ENCODE data around the gene EPM2AIP1.
"Not testable (repeated sequence)": the region's sequence is repeated elsewhere in the genome, so short reads cannot be mapped to it uniquely, and the experiment has no call there.

Gene EPM2AIP1

DNA sequence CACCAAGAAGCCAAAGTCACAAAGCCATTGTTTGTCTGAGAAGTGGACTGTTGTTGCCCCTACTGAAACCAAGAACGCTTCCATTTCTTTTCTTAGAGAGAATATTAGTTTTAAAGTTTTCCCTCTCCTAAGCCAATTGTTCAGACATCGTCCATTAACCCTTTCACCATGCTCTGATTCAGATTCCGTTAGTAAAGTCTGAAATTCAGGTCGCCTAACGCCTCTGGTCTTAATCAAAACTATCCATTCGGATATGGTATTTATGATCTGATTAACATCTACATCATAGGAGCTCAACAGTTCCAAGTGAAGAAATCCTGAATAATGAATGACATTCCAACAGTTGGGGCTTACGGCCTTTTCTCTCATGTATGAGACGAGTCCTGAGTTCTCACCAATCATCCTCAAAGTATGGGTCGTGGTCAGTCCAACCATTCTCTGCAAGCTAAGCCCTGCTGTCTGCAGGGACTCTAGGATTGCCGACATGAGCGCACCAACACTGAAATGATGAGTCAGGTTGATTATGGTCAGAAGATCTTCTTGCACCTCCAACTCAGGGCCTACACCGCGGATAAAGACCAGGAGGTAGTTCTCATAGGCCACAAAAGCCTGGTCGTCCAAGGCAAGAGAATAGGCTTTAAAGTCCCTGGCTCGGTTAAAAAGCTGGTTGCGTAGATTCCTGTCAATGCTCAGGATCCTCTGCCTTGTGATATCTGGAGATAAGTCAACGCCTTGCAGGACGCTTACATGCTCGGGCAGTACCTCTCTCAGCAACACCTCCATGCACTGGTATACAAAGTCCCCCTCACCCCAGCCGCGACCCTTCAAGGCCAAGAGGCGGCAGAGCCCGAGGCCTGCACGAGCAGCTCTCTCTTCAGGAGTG is 767 bp downstream of the EPM2AIP1 start:
- no peak for DNase-seq

DNA sequence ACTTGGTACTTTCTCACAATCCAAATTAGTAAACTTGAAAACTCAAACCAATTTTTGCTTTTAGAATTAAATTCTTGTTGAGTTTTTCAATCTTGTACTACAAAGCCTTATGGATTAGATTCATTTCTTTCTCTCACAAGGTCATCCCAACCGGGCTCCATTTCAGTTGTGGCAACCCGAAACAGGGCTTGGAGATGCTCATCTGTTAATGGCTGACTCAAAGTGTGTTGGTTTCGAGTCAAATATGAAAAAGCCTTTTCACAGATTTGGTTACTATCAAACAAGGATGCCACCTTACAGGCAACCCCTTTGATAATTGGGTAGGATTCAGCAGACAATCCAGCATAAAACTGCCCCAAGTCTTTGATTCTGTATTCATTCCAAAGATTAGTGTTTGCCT is 1.8 kb downstream of the EPM2AIP1 start:
- DNase-seq: no peak

DNA sequence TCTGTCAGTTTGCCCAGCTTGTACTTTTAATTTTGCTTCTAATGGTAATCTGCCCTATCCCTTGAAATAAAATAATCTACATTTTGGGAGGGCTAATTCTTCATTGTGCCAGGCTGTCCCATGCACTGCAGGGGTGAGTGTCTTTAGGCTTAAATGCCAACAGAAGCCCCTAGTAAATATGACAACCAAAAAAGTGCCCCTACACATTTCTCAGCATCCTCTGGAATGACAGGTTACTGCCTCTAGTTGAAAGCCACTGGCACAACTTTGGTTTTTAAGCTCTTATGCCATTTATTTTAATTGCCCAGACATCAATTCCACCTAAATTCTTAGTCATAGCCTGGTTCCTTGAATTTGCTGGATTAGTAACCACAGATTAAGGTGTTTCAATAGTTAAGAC is 3.4 kb downstream of the EPM2AIP1 start:
- no peak for DNase-seq

DNA sequence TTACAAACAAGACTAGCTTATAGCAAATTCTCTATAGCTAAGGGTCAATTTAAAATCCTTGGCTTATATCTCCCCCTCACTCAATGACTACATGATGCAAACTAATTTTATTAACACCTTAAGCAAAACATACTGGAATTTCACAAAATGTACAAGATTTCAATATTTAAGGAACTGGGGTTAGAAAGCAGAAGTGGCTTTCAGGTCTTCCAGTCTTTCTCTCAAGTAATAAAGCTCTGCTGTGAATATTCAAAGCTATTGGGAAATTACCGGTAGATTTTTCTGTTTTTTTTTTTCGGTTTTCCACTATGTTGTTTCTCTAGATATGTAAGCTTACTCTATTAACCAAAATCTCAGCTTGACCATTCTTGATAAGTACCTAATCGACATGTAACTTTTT is 3.9 kb downstream of the EPM2AIP1 start:
- no peak for DNase-seq

DNA sequence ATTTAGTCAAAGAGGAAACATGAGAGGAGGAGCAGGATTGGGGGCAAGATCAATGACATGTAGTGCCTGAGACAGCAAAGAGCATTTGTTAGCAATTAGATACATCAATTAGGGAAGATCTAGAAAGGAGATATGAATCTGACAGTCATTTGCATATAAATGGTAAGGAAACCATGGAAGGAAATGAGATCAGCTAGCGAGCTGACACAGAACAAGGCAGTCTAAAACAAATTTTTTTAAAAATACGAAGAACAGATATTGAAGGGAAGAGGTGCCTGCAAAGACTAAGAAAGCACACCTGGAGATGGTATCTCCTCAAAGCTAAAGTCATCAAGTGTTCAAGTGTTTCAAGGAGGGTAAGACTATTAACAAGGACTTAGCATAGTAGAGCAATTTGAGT is 4.6 kb downstream of the EPM2AIP1 start:
- DNase-seq: no peak

DNA sequence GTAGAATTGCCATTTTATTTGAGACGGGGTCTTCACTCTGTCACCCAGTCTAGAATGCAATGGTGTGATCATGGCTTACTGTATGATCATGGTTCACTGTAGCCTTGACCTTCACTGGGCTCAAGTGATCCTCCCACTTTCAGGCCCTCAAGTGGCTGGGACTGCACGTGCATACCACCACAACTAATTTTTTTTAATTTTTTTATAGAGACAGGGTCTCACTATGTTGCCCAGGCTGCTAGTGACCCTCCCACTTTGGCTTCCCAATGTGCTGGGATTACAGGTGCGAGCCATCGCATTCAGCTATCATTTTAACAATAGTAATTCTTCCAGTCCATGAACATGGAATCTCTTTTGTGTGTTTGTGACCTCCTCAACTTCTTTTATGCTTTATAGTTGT is 11.9 kb downstream of the EPM2AIP1 start:
- no peak for DNase-seq

DNA sequence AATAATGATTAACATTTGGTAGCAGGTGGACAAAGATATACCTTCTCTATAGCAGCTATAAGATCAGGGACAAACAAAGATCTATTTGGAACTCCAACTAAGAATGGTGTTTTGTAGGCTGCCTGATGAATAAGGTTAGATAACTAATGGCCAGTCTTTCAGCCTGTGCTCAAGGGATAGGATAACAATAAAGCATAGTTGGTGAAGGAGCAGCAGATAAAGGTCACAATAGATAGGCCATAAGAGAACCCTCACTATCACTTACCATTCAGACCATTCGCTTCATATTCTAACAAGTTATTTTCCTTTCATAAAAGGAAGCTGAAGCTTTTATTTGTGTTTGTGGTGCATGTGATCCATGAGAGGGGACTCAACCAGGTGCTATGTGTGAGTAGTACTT is 19.8 kb downstream of the EPM2AIP1 start:
- DNase-seq: no peak

DNA sequence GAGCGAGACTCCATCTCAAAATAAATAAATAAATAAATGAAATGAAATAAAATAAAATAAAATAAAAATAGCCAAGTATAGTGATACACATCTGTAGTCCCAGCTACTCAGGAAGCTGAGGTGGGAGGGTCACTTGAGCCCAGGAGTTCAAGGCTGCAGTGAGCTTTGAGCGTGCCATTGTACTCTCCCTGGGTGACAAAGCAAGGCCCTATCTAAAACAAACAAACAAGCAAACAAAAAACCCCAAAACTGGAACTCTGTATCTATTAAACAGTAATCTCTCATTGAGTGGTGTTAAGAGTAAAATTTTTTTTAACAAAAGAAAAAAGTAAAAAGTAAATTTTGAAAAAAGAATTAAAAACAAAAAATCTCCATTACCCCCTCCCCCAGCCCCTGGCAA is 20.8 kb downstream of the EPM2AIP1 start:
- no peak for DNase-seq

DNA sequence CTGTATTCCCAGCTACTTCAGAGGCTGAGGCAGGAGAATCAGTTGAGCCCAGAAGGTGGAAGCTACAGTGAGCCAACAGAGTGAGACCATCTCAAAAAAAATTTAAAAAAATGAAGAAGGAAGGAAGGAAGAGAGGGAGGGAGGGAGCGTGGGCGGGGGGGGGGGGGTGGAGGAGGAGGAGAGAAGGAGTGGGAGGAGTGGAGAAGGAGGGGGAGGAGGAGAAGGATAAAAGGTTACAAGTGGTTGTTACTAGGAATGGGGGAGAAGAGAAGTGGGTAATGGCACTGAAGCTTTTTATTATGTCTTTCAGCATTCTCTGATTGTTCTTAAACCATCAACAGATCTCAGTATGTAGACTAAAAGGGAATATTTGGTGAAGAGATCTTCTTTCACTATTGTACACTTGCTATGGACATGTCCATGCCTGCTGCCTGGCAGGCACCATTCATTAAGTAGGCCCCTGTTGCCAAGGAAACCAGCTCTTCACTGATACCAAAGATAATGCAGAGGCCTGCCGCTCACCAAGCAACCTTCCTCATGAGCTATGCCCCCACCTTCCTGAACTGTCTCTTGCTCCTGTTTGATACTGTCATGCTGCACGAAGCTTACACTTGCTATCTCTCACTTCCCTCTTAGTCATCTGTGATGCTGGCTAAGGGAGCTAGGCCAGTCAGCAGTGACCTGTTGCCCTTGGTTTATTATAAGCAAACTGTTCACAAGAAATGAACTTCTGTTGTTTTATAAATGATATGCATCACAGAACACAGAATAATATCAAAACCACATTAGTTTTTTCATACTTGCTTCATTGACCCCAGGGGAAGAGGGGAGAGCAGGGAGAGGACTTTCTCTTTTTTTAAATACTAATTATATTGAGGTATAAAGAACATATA is 23.1 kb downstream of the EPM2AIP1 start:
- DNase-seq: no peak

DNA sequence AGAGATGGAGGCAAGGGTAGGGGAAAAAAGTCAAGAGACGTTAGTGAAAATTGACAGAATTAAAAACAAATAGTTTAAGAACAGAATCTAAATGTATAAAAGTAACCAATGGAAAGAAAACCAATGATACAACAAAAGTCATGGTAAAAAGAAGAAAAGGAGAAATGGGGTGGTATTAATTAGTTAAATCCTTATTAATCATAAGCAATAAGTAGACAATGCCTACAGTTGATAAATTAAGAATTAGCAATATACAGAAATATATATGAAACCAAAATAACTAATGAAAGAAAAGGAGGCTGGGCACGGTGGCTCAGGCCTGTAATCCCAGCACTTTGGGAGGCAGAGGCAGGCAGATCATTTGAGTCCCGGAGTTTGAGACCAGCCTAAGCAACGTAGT is 23.8 kb downstream of the EPM2AIP1 start:
- no peak for DNase-seq

DNA sequence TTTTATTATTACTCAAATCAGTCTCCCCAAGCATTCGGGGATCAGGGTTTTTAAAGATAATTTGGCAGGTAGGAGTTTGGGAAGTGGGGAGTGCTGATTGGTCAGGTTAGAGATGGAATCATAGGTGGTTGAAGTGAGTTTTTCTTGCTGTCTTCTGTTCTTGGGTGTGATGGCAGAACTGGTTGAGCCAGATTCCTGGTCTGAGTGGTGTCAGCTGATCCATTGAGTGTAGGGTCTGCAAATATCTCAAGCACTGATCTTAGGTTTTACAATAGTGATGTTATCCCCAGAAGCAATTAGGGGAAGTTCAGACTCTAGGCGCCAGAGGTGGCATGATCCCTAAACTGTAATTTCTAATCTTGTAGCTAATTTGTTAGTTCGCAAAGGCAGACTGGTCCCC is 27.5 kb downstream of the EPM2AIP1 start:
- DNase-seq: no peak

DNA sequence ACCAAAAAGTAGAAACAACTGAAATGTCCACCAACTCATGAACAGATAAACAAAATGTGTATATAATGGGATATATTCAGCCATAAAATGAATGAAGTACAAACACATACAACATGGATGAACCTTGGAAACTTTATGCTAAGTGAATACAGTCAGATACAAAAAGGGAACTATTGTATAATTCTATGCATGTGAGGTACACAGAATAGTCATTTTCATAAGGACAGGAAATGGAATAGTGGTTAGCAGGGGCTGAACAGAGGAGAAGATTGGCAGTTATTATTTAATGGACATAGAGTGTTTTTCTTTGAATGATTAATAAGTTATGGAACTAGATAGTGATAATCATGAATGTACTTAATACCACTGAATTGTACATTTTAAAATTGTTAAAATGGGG is 28.1 kb downstream of the EPM2AIP1 start:
- no peak for DNase-seq

DNA sequence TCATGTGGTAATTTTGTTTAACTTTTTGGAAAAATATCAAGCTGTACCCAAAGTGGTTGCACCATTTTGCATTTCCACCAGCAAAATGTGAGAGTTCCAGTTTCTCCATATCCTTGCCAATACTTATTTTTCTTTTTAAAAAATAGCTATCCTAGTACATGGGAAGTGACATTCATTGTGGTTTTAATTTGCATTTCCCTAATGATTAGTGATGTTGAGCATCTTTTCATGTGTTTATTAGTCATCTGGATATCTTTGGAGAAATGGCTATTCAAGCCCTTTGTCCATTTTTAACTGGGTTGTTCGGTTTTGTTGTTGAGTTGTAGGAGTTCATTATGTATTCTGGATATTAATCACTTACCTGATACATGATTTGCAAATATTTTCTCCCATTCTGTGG is 28.6 kb downstream of the EPM2AIP1 start:
- no peak for DNase-seq

DNA sequence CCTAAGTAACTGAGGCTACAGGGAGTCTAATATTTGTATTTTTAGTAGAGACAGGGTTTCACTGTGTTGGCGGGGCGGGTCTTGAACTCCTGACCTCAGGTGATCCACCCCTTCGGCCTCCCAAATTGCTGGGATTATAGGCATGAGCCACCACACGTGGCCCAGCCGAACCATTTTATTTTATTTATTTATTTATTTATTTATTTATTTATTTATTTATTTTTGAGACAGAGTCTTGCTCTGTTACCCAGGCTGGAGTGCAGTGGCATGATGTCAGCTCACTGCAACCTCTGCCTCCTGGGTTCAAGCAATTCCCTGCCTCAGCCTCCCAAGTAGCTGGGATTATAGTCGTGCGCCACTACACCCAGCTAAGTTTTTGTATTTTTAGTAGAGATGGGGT is 29.9 kb downstream of the EPM2AIP1 start:
- not testable (repeated sequence) for DNase-seq

DNA sequence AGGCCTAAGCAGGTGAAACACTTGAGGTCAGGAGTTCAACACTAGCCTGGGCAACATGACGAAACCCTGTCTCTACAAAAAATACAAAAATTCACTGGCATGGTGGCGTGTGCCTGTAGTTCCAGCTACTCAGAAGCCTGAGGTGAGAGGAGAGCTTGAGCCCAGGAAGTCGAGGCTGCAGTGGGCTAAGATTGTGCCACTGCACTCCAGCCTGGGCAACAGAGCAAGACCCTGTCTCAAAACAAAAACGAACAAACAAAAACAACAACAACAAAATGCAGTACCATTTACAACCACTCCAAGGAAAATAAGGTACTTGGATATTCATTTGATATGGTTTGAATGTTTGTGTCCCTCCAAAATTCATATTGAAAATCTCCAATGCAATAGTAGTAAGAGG is 32.4 kb downstream of the EPM2AIP1 start:
- no peak for DNase-seq

DNA sequence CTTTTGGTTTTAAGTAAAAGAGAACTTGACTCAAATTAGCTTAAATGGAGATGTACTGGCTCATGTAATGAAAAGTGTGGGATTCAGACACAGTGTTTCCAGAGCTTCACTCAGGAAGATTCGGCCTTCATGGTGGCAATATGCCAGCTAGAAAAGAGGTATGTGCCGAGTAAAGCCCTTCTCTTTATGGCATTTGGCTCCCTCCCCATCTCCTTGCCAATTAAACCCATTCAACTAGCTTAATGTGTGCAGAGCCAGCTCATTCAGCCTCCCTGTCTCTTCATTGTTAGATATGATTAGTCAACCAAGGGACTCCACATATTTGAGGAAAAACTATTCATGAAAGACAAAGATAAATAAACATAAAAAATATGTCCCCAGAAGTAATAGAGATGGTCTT is 33.1 kb downstream of the EPM2AIP1 start:
- no peak for DNase-seq

DNA sequence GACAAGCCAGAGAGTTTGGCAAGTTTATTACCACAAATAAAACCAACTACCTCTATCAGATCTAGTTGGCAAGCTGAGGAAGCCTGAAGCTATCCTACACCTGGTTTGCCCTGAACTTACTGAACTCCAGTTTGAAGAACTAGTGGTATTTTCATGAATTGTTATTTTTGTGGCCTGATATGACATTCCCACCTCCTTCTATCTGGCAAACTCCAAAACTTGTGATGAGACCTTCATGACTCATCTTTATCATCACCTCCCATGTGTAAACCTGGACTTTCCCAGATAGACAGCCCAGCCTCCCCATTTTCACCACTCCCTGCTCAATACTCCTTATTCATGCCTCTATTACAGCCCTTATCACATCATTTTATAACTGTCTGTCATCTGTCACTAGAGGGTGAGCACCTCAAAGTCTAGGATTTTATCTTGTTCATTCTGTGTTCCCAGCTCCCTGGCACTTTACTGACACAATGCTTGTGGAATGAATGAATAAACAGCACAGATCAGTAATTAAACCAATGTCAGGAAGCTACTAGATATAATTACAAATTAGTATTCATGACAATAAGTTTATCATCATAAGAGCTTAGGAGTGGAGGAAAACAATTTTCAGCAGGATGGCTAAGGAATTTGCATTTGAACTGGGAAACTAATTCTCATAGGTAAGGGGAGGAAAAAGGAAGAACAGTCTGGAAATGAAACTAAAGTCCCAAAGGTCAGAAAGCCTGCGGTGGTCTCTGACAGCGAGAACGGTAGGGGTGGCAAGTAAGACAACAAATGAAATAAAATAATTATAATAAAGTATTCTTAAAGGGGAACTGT is 34.9 kb downstream of the EPM2AIP1 start:
- no peak for DNase-seq

DNA sequence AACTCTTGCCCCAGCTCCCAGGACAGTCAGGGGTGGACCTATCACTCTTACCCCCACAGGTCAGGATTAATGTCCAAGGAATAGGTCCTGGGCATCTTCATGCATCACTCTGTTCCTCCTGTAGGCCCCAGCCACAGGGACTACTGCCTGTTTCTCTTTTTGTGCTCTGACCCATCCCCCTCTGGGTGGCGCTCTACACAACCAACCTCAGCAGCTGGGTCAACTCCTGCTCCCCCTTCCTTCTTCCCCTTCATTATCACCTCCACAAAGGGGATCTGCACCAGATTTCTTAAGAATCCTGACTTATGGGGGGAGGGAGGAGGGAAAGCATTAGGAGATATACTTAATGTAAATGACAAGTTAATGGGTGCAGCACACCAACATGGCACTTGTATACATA is 35.9 kb downstream of the EPM2AIP1 start:
- DNase-seq: no peak

DNA sequence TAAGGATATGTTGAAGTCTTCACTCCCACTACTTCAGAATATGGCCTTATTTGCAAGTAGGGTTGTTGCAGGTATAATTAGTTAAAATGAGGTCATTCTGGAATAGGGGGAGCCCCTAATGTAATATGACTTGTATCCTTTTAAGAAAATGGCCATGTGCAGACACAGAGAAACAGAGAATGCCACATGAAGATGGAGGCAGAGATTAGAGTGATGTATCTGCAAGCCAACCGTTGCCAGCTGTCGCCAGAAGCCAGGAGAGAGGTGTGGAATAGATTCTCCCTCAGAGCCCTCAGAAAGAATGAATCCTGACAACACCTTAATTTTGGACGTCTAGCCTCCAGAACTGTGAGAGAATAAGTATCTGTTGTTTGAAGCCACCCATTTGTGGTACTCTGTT is 36.8 kb downstream of the EPM2AIP1 start:
- no peak for DNase-seq

DNA sequence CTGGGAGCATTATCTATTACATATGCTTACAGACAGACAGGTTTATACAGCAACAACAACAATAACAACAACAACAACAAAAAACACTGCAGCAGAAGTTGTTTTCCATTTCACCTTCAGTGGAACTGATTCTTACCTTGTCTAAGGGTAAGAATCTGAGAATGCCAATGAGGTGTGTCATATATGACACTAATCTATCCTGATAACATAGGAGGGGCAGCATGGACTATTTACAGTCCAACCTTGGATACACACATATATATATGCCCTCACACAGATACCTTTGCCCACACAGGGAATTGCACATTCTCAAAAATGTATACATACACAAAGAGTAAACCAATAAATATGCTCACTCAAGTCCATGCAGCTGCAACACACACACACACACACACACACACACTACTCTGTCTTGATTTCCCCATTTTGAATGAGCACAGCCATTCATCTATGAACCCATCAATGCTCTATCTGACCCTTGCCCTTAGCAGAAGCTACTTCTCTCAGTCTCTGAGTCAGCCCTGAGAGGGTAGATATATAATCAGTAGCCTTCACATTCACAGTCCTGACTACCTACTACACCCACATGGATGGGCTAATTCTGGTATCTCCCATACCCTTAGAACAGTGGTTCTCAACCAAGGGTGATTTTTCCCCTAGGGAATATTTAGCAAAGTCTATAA is 38.3 kb downstream of the EPM2AIP1 start:
- no peak for DNase-seq

DNA sequence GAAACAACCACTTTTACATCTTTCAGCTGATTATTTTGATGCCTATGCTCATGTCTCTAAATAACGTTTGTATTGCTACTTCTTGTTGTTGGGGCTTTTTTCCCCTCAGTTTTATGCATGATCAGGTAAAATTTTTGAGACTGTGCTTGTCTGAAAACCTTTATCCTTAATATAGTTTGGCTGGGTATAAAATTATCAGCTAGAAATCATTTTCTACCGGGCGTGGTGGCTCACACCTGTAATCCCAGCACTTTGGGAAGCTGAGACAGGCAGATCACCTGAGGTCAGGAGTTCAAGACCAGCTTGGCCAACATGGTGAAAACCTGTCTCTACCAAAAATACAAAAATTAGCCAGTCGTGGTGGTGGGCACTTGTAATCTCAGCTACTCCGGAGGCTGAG is 45.1 kb downstream of the EPM2AIP1 start:
- not testable (repeated sequence) for DNase-seq

DNA sequence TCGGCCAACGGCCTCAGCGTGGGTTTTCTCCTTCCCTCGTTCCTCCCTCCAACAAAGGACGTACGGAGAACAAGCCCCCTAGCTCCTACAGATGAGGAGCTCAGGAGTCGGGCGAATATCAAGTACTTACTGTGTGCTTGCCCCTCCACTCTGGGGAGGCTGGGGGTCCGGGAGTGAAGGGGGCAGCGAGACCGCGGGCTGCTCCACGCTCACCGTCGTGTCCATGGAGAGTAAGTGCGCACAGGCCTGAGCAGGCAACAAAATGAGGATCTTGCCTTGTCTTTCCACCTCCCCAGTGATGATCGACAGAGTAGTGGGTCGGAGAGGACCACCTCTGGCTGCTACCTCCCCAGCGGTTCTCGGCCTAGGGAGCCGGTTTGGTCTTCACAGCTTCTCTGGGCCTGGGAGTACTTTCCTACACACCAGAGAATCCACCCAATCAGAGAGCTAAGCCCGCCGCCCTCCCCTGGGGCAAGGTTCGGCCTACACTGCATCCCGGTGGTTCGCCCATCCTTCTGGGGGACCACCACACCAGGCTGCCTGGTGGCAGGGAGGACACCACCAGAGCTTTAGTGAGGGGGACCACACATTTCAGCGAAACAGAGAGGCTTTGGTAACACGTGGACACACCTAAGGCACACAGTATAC is 47.5 kb downstream of the EPM2AIP1 start:
- DNase-seq: no peak
